ENCODE data around the gene TULP4.
A peak's percentile ranks its signal among the peaks of the same experiment; 100 is the strongest.

Gene TULP4

DNA sequence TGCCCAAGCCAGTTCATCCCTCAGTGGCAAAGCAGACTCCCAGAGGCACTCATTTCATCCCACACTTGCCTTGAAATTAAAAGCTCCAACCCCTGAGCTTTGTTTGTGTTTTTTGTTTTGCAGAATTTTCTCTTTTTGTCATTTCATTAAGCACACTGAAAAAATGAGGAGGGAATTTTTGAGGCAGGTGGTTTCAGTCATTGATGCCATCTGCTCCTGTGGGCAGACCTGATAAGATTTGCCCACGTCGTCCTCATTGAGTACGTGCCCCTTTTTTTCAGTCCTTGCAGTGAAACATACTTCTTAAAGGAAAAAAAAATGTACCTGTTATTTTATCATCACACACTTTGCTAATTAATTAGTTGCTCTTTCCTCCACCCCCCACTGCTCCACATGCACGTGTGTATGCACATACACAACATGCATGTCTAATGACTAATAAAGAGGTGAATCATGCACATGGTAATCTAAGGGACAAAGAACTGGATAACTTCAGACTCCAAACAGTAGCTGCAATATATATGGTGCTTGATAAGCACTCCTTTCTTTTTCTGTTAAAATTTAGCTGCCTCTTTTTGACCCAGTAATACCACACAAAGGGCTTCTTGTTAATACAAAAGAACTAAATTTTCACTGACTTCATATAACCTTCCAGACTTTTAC is 145.5 kb downstream of the TULP4 start:
- H3K36me3 ChIP-seq (ENCODE audit: control insufficient read depth, insufficient read depth, low read length) = peaks cover 2% of the 10 kb centered on the region
- no CpG with 5 or more reads among the region's 4 CpGs for WGBS (ENCODE audit: extremely low coverage, insufficient coverage, low lambda C conversion rate)

DNA sequence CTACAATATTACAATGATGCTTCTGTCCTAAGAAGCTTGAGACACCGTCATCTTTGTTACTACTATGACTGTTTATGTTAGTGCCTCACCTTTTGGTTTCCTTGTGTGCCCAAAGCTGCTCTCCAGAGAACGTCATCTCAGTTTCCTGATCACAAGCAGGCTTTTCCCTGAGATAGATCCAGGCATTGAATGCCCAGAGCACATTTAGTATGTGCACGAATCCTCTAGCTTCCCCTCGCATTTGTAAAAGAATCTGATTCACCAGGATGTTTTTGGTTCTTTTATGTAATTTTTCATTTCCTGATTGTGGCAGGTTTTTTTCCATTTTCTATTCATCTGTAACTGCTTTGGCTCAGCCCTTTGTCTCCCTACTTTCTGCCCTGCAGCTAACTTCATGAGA is 147.5 kb downstream of the TULP4 start:
- Histone ChIP-seq H2BK120ac (ENCODE audit: low read depth, low read length) (no peak overlapping the region), H2BK15ac (replicated peaks; ENCODE audit: low read depth) (no peak overlapping the region), H4K8ac (ENCODE audit: low read depth, low read length) (no peak overlapping the region), H3K79me2 (ENCODE audit: control insufficient read depth, insufficient read depth, low read length) (no peaks in the 10 kb centered on the region), H3K27me3 (ENCODE audit: insufficient read depth, low read length, poor library complexity) (no peaks in the 10 kb centered on the region), H3K4me3 (ENCODE audit: low read length) (no peak overlapping the region), H3K79me1 (ENCODE audit: low read length) (no peaks in the 10 kb centered on the region), H3K4ac (ENCODE audit: low read depth, low read length) (no peak overlapping the region), H3K56ac (ENCODE audit: low read length) (no peak overlapping the region), H3K18ac (ENCODE audit: low read length) (no peak overlapping the region), H4K5ac (ENCODE audit: low read length) (no peak overlapping the region), H2BK5ac (ENCODE audit: low read length) (no peak overlapping the region), H2AK5ac (ENCODE audit: low read length) (no peak overlapping the region), H3K23ac (ENCODE audit: low read length) (no peak overlapping the region), H3K27ac (ENCODE audit: low read depth, low read length) (no peak overlapping the region), H3K9ac (ENCODE audit: low read length) (no peak overlapping the region), H3K4me2 (ENCODE audit: low read length) (no peak overlapping the region), H3K36me3 (ENCODE audit: control insufficient read depth, insufficient read depth, low read length) (peaks cover 2% of the 10 kb centered on the region), H3K4me1 (ENCODE audit: control insufficient read depth, low read depth, low read length) (peaks cover 4% of the 10 kb centered on the region)
- no CpG with 5 or more reads among the region's 4 CpGs for WGBS (ENCODE audit: extremely low coverage, insufficient coverage, low lambda C conversion rate)
- DNase-seq = no peak

More for the DNA sequence above, 145.5 kb downstream of the TULP4 start:
- H3K4ac ChIP-seq (ENCODE audit: low read depth, low read length) = no peak overlapping the region
- H3K4me2 ChIP-seq (ENCODE audit: low read length) = no peak overlapping the region
- no peak overlapping the region for H3K9ac ChIP-seq (ENCODE audit: low read length)
- no peak overlapping the region for H3K23ac ChIP-seq (ENCODE audit: low read length)
- H3K18ac ChIP-seq (ENCODE audit: low read length) = no peak overlapping the region
- DNase-seq = no peak
- no peak overlapping the region for H4K5ac ChIP-seq (ENCODE audit: low read length)
- H4K8ac ChIP-seq (ENCODE audit: low read depth, low read length) = no peak overlapping the region
- no peak overlapping the region for H3K27ac ChIP-seq (ENCODE audit: low read depth, low read length)
- no peaks in the 10 kb centered on the region for H3K4me1 ChIP-seq (ENCODE audit: control insufficient read depth, low read depth, low read length)
- no peak overlapping the region for H3K56ac ChIP-seq (ENCODE audit: low read length)
- H2BK120ac ChIP-seq (ENCODE audit: low read depth, low read length) = no peak overlapping the region
- no peaks in the 10 kb centered on the region for H3K79me1 ChIP-seq (ENCODE audit: low read length)
- no peak overlapping the region for H2AK5ac ChIP-seq (ENCODE audit: low read length)
- no peak overlapping the region for H2BK5ac ChIP-seq (ENCODE audit: low read length)
- no peak overlapping the region for H2BK15ac ChIP-seq (replicated peaks; ENCODE audit: low read depth)
- no peaks in the 10 kb centered on the region for H3K79me2 ChIP-seq (ENCODE audit: control insufficient read depth, insufficient read depth, low read length)
- no peak overlapping the region for H3K4me3 ChIP-seq (ENCODE audit: low read length)
- no peaks in the 10 kb centered on the region for H3K27me3 ChIP-seq (ENCODE audit: insufficient read depth, low read length, poor library complexity)

DNA sequence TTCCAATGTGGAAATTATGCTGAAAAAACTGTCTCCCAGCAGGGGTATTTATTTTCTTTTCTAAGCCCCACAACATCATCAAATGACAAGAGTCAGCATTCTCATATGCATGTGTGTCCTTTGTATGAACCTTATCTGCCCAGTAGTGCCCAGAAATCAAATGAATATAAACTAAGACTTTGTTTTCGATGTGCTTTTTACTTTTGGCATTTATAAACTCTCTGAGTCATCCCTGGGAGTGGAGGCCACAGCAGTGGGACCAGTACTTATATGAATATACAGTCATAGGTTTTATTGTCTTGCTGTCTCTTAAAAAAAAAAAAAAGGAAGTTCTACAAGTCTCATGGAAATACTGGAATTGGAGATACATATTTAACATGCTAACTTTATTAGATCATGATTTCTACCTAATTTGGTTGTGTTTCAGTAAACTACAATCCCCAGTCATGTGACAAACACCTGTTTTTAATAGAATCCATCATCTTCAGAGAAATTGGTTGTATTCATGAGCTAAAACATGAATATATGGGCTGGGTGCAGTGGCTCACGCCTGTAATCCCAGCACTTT is 148.4 kb downstream of the TULP4 start:
- Histone ChIP-seq H3K56ac (ENCODE audit: low read length) (no peak overlapping the region), H2BK120ac (ENCODE audit: low read depth, low read length) (no peak overlapping the region), H2AK5ac (ENCODE audit: low read length) (no peak overlapping the region), H3K4me2 (ENCODE audit: low read length) (no peak overlapping the region), H3K36me3 (ENCODE audit: control insufficient read depth, insufficient read depth, low read length) (peaks cover 2% of the 10 kb centered on the region), H2BK5ac (ENCODE audit: low read length) (no peak overlapping the region), H3K4ac (ENCODE audit: low read depth, low read length) (no peak overlapping the region), H3K79me1 (ENCODE audit: low read length) (no peaks in the 10 kb centered on the region), H3K18ac (ENCODE audit: low read length) (no peak overlapping the region), H3K9ac (ENCODE audit: low read length) (no peak overlapping the region), H4K8ac (ENCODE audit: low read depth, low read length) (no peak overlapping the region), H3K27ac (ENCODE audit: low read depth, low read length) (no peak overlapping the region), H2BK15ac (replicated peaks; ENCODE audit: low read depth) (no peak overlapping the region), H3K4me3 (ENCODE audit: low read length) (no peak overlapping the region), H3K79me2 (ENCODE audit: control insufficient read depth, insufficient read depth, low read length) (no peaks in the 10 kb centered on the region), H4K5ac (ENCODE audit: low read length) (no peak overlapping the region), H3K4me1 (ENCODE audit: control insufficient read depth, low read depth, low read length) (peaks cover 4% of the 10 kb centered on the region), H3K27me3 (ENCODE audit: insufficient read depth, low read length, poor library complexity) (no peaks in the 10 kb centered on the region), H3K23ac (ENCODE audit: low read length) (no peak overlapping the region)
- WGBS (ENCODE audit: extremely low coverage, insufficient coverage, low lambda C conversion rate) = no CpG with 5 or more reads among the region's 2 CpGs
- no peak for DNase-seq

DNA sequence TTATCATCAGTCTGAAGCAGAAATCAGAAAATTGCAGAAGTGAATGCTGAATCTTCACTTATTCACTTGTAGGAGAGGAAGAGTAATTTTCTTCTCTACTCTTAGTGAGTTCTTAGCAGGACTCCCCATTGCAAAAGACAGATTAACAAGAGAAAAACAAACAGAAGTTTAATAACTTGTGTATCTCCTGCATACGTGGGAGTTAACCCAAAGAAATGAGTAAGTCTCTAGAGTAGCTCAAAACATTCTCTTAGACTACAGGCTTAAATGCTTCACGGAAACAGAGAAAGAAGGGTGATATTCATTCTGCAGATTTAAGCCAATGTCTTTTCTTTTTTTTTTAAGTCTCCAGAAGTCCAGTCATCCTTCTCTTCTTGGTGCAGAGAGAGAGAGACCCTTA is 149.7 kb downstream of the TULP4 start:
- Histone ChIP-seq H3K23ac (ENCODE audit: low read length) (no peak overlapping the region), H2BK15ac (replicated peaks; ENCODE audit: low read depth) (no peak overlapping the region), H3K9ac (ENCODE audit: low read length) (no peak overlapping the region), H3K4me1 (ENCODE audit: control insufficient read depth, low read depth, low read length) (peaks cover 4% of the 10 kb centered on the region), H2BK120ac (ENCODE audit: low read depth, low read length) (no peak overlapping the region), H3K18ac (ENCODE audit: low read length) (no peak overlapping the region), H3K36me3 (ENCODE audit: control insufficient read depth, insufficient read depth, low read length) (peaks cover 2% of the 10 kb centered on the region), H3K79me2 (ENCODE audit: control insufficient read depth, insufficient read depth, low read length) (no peaks in the 10 kb centered on the region), H3K27ac (ENCODE audit: low read depth, low read length) (no peak overlapping the region), H2BK5ac (ENCODE audit: low read length) (no peak overlapping the region), H3K4me2 (ENCODE audit: low read length) (no peak overlapping the region), H3K4ac (ENCODE audit: low read depth, low read length) (no peak overlapping the region), H3K79me1 (ENCODE audit: low read length) (no peaks in the 10 kb centered on the region), H3K56ac (ENCODE audit: low read length) (no peak overlapping the region), H4K5ac (ENCODE audit: low read length) (no peak overlapping the region), H4K8ac (ENCODE audit: low read depth, low read length) (no peak overlapping the region), H2AK5ac (ENCODE audit: low read length) (no peak overlapping the region), H3K27me3 (ENCODE audit: insufficient read depth, low read length, poor library complexity) (no peaks in the 10 kb centered on the region), H3K4me3 (ENCODE audit: low read length) (no peak overlapping the region)
- DNase-seq = no peak
- no CpG with 5 or more reads among the region's 2 CpGs for WGBS (ENCODE audit: extremely low coverage, insufficient coverage, low lambda C conversion rate)

DNA sequence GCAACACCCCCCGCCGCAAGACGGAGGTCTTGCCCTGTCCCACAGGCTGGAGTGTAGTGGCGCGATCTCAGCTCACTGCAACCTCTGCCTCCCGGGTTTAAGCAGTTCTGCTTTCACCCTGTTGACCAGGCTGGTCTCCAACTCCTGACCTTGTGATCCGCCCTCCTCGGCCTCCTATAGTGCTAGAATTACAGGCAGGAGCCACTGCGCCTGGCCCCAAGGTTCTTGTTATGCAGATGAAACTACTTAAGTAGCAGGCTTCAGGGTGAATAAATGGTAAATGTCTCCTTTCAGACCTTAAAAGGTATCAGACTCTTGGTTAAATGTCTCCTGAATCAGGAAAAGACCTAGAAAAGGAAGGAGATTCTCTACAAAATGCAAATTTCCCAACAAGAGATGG is 152.2 kb downstream of the TULP4 start:
- Histone ChIP-seq H3K56ac (ENCODE audit: low read length) (peak overlapping the region; percentile 34), H4K8ac (ENCODE audit: low read depth, low read length) (no peak overlapping the region), H3K4me1 (ENCODE audit: control insufficient read depth, low read depth, low read length) (peaks cover 4% of the 10 kb centered on the region), H2BK120ac (ENCODE audit: low read depth, low read length) (no peak overlapping the region), H3K27ac (ENCODE audit: low read depth, low read length) (peak overlapping the region; percentile 17), H3K79me2 (ENCODE audit: control insufficient read depth, insufficient read depth, low read length) (no peaks in the 10 kb centered on the region), H2BK5ac (ENCODE audit: low read length) (no peak overlapping the region), H2BK15ac (replicated peaks; ENCODE audit: low read depth) (no peak overlapping the region), H3K23ac (ENCODE audit: low read length) (no peak overlapping the region), H3K4me2 (ENCODE audit: low read length) (no peak overlapping the region), H3K79me1 (ENCODE audit: low read length) (no peaks in the 10 kb centered on the region), H3K4ac (ENCODE audit: low read depth, low read length) (no peak overlapping the region), H4K5ac (ENCODE audit: low read length) (no peak overlapping the region), H2AK5ac (ENCODE audit: low read length) (no peak overlapping the region), H3K18ac (ENCODE audit: low read length) (no peak overlapping the region), H3K27me3 (ENCODE audit: insufficient read depth, low read length, poor library complexity) (no peaks in the 10 kb centered on the region), H3K4me3 (ENCODE audit: low read length) (no peak overlapping the region), H3K9ac (ENCODE audit: low read length) (no peak overlapping the region), H3K36me3 (ENCODE audit: control insufficient read depth, insufficient read depth, low read length) (no peaks in the 10 kb centered on the region)
- no CpG with 5 or more reads among the region's 9 CpGs for WGBS (ENCODE audit: extremely low coverage, insufficient coverage, low lambda C conversion rate)
- peak; percentile 82 for DNase-seq

DNA sequence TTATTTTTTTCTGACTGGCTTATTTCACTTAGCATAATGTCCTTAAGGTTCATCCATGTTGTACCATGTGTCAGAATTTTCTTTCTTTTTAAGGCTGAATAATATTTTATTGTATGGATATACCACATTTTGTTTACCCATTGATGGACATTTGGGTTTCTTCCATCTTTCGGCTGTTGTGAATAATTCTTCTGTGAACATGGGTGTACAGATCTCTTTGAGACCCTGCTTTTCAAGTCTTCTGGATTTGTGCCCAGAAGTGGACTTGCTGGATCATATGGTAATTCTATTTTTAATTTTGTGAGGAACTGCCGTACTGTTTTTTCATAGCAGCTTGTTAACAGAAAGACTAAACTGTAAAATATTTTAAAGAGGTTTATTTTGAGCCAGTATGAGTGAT is 153.0 kb downstream of the TULP4 start:
- no CpG with 5 or more reads among the region's 2 CpGs for WGBS (ENCODE audit: extremely low coverage, insufficient coverage, low lambda C conversion rate)
- peaks cover 4% of the 10 kb centered on the region for H3K4me1 ChIP-seq (ENCODE audit: control insufficient read depth, low read depth, low read length)

More for the DNA sequence above, 153.0 kb downstream of the TULP4 start:
- Histone ChIP-seq H3K9ac (ENCODE audit: low read length) (no peak overlapping the region), H3K56ac (ENCODE audit: low read length) (no peak overlapping the region), H3K4me3 (ENCODE audit: low read length) (no peak overlapping the region), H3K23ac (ENCODE audit: low read length) (no peak overlapping the region), H3K18ac (ENCODE audit: low read length) (no peak overlapping the region), H2BK5ac (ENCODE audit: low read length) (no peak overlapping the region), H4K5ac (ENCODE audit: low read length) (no peak overlapping the region), H2BK120ac (ENCODE audit: low read depth, low read length) (no peak overlapping the region), H2AK5ac (ENCODE audit: low read length) (no peak overlapping the region), H3K36me3 (ENCODE audit: control insufficient read depth, insufficient read depth, low read length) (no peaks in the 10 kb centered on the region), H4K8ac (ENCODE audit: low read depth, low read length) (no peak overlapping the region), H2BK15ac (replicated peaks; ENCODE audit: low read depth) (no peak overlapping the region), H3K27ac (ENCODE audit: low read depth, low read length) (no peak overlapping the region), H3K4me2 (ENCODE audit: low read length) (no peak overlapping the region), H3K4ac (ENCODE audit: low read depth, low read length) (no peak overlapping the region), H3K79me1 (ENCODE audit: low read length) (no peaks in the 10 kb centered on the region), H3K79me2 (ENCODE audit: control insufficient read depth, insufficient read depth, low read length) (no peaks in the 10 kb centered on the region), H3K27me3 (ENCODE audit: insufficient read depth, low read length, poor library complexity) (no peaks in the 10 kb centered on the region)
- no peak for DNase-seq
